Thymus (tissue), 11 donors: ENCODE data around the gene ZNF469. TPM values are rescaled to one million over a fixed set of nuclear protein-coding genes. Genes with fewer than 3 reads are reported as not detected.

Source experiments
- DNase-seq, 9 donors: peaks; one replicate each; pipeline ENCODE4 v3.0.0-alpha.2; 2013; ENCODE audit warnings: low spot score in 9 of 9, low read depth in 6 of 9, missing footprints in 1 of 9
- H3K27ac ChIP-seq, 2 donors: one replicate each; pipeline ENCODE4 v1.5.1; 2013; ENCODE audit warnings: control low read depth in 1 of 2, low read depth in 1 of 2, low read length in 1 of 2, mild to moderate bottlenecking in 1 of 2, moderate library complexity in 1 of 2
- H3K27me3 ChIP-seq, 2 donors: one replicate each; pipeline ENCODE4 v1.5.1; 2013; ENCODE audit warnings: low read length in 1 of 2; ENCODE audit not compliant: control insufficient read depth in 2 of 2, insufficient read depth in 1 of 2
- H3K36me3 ChIP-seq, 2 donors: one replicate each; pipeline ENCODE4 v1.5.1; 2013; ENCODE audit warnings: low read length in 1 of 2, mild to moderate bottlenecking in 1 of 2, moderate library complexity in 1 of 2; ENCODE audit not compliant: control insufficient read depth in 2 of 2, insufficient read depth in 2 of 2
- H3K4me1 ChIP-seq, 2 donors: one replicate each; pipeline ENCODE4 v1.5.1; 2013; ENCODE audit warnings: low read length in 2 of 2; ENCODE audit not compliant: control insufficient read depth in 2 of 2, insufficient read depth in 2 of 2
- H3K4me3 ChIP-seq, 2 donors: one replicate each; pipeline ENCODE4 v1.5.1; 2013; ENCODE audit warnings: low read length in 2 of 2, control low read depth in 1 of 2, mild to moderate bottlenecking in 1 of 2
- H3K9me3 ChIP-seq, 2 donors: one replicate each; pipeline ENCODE4 v1.5.1; 2013; ENCODE audit warnings: low read length in 1 of 2, mild to moderate bottlenecking in 1 of 2; ENCODE audit not compliant: control insufficient read depth in 2 of 2, insufficient read depth in 1 of 2
- WGBS: extraction: QIAGEN DNeasy Blood & Tissue Kit; methylation state at CpG from one replicate; pipeline ENCODE4 v1.1.7; 2013; 5-methylcytosine and 5-hydroxymethylcytosine counted together
- polyA plus RNA-seq: library from polyadenylated mRNA; stranded (reverse); fragments of 200-250 nt; gene quantifications from one replicate; pipeline ENCODE4 v1.2.3, GENCODE V29; 2013
- total RNA-seq: library from RNA; stranded (reverse); fragments of 120-200 nt; gene quantifications from one replicate; pipeline ENCODE4 v1.2.4, GENCODE V29; 2013
- donor health status: healthy.

ZNF469 gene
- total and polyA plus RNA-seq, 2 donors: 0.61 to 0.87 TPM

GRCh38 chr16:88338896-88339295 lies 43.9 kb upstream of the ZNF469 start:
- 97% methylated on average over 7 of the region's 7 CpGs for WGBS
- Histone ChIP-seq H3K4me3 (no peak overlapping the region), H3K27me3 (no peaks in the 10 kb centered on the region), H3K9me3 (peaks cover 0 to 3% of the 10 kb centered on the region in 2 donors), H3K4me1 (no peaks in the 10 kb centered on the region), H3K27ac (no peak overlapping the region), H3K36me3 (no peaks in the 10 kb centered on the region)
- DNase-seq: no peak

GRCh38 chr16:88339930-88340754 lies 42.6 kb upstream of the ZNF469 start:
- Histone ChIP-seq H3K4me1 (no peaks in the 10 kb centered on the region), H3K36me3 (no peaks in the 10 kb centered on the region), H3K9me3 (peaks cover 0 to 3% of the 10 kb centered on the region in 2 donors), H3K27me3 (no peaks in the 10 kb centered on the region), H3K27ac (no peak overlapping the region), H3K4me3 (no peak overlapping the region)
- DNase-seq: no peak
- WGBS: 88% methylated on average over 20 of the region's 20 CpGs

GRCh38 chr16:88340755-88341150 lies 42.0 kb upstream of the ZNF469 start:
- DNase-seq: no peak
- no peaks in the 10 kb centered on the region for H3K4me1 ChIP-seq
- WGBS: 95% methylated on average over 11 of the region's 11 CpGs

GRCh38 chr16:88341551-88342290 lies 41.0 kb upstream of the ZNF469 start:
- no peaks in the 10 kb centered on the region for H3K36me3 ChIP-seq
- H3K27me3 ChIP-seq: no peaks in the 10 kb centered on the region
- H3K4me3 ChIP-seq: no peak overlapping the region
- no peak overlapping the region for H3K27ac ChIP-seq
- WGBS: 96% methylated on average over 24 of the region's 24 CpGs
- no peaks in the 10 kb centered on the region for H3K4me1 ChIP-seq
- H3K9me3 ChIP-seq: peaks cover 0 to 3% of the 10 kb centered on the region in 2 donors
- DNase-seq: no peak

More at GRCh38 chr16:88340755-88341150, 42.0 kb upstream of the ZNF469 start:
- H3K4me3 ChIP-seq: no peak overlapping the region
- H3K27ac ChIP-seq: no peak overlapping the region
- peaks cover 0 to 3% of the 10 kb centered on the region in 2 donors for H3K9me3 ChIP-seq
- no peaks in the 10 kb centered on the region for H3K27me3 ChIP-seq
- H3K36me3 ChIP-seq: no peaks in the 10 kb centered on the region

GRCh38 chr16:88342491-88342890 lies 40.3 kb upstream of the ZNF469 start:
- H3K4me3 ChIP-seq: no peak overlapping the region
- whole genome bisulfite sequencing: 97% methylated on average over 16 of the region's 16 CpGs
- no peaks in the 10 kb centered on the region for H3K4me1 ChIP-seq
- no peaks in the 10 kb centered on the region for H3K27me3 ChIP-seq
- H3K9me3 ChIP-seq: peaks cover 0 to 3% of the 10 kb centered on the region in 2 donors
- H3K27ac ChIP-seq: no peak overlapping the region
- H3K36me3 ChIP-seq: no peaks in the 10 kb centered on the region
- no peak for DNase-seq

GRCh38 chr16:88343271-88343791 lies 39.4 kb upstream of the ZNF469 start:
- Histone ChIP-seq H3K36me3 (no peaks in the 10 kb centered on the region), H3K27ac (no peak overlapping the region), H3K4me1 (no peaks in the 10 kb centered on the region), H3K4me3 (no peak overlapping the region), H3K27me3 (no peaks in the 10 kb centered on the region), H3K9me3 (peaks cover 0 to 3% of the 10 kb centered on the region in 2 donors)
- DNase-seq: no peak
- 95% methylated on average over 8 of the region's 8 CpGs for WGBS

- peaks cover 0 to 3% of the 10 kb centered on the region in 2 donors for H3K9me3 ChIP-seq
- no peak overlapping the region for H3K27ac ChIP-seq
- no peak overlapping the region for H3K4me3 ChIP-seq
- no peaks in the 10 kb centered on the region for H3K36me3 ChIP-seq
- no peaks in the 10 kb centered on the region for H3K27me3 ChIP-seq
- H3K4me1 ChIP-seq: no peaks in the 10 kb centered on the region
- DNase-seq: no peak
- 95% methylated on average over 20 of the region's 20 CpGs for WGBS
Observed at GRCh38 chr16:88344411-88345030, 38.2 kb upstream of the ZNF469 start.

GRCh38 chr16:88345031-88345720 lies 37.6 kb upstream of the ZNF469 start:
- Histone ChIP-seq H3K9me3 (peaks cover 0 to 3% of the 10 kb centered on the region in 2 donors), H3K27me3 (no peaks in the 10 kb centered on the region), H3K4me1 (no peaks in the 10 kb centered on the region), H3K36me3 (no peaks in the 10 kb centered on the region), H3K27ac (no peak overlapping the region), H3K4me3 (no peak overlapping the region)
- DNase-seq: no peak
- WGBS: 92% methylated on average over 18 of the region's 18 CpGs
